Activated gamma-delta T cell (primary cell): Measurements from ENCODE around the gene METTL24.

Experiments used
- DNase-seq: peaks from one replicate; lab custom pipeline; 2025; lab: John Stamatoyannopoulos, UW

METTL24 gene

GRCh38 chr6:110334423-110335180 lies 23.5 kb downstream of the METTL24 start:
- DNase-seq, result no peak

GRCh38 chr6:110332281-110332680 lies 25.9 kb downstream of the METTL24 start:
- no peak for DNase-seq

- no peak for DNase-seq
Observed at GRCh38 chr6:110331816-110332215, 26.3 kb downstream of the METTL24 start.

GRCh38 chr6:110331390-110331789 lies 26.8 kb downstream of the METTL24 start:
- DNase-seq, result no peak

- no peak for DNase-seq
Observed at GRCh38 chr6:110329714-110330436, 28.3 kb downstream of the METTL24 start.

- no peak for DNase-seq
Observed at GRCh38 chr6:110329348-110329713, 28.8 kb downstream of the METTL24 start.

- no peak for DNase-seq
Observed at GRCh38 chr6:110328259-110328658, 29.9 kb downstream of the METTL24 start.

- no peak for DNase-seq
Observed at GRCh38 chr6:110327391-110327790, 30.8 kb downstream of the METTL24 start.

- DNase-seq, result no peak
Observed at GRCh38 chr6:110326609-110327008, 31.5 kb downstream of the METTL24 start.

GRCh38 chr6:110326057-110326456 lies 32.1 kb downstream of the METTL24 start:
- no peak for DNase-seq

GRCh38 chr6:110325197-110325596 lies 33.0 kb downstream of the METTL24 start:
- no peak for DNase-seq

GRCh38 chr6:110324548-110324947 lies 33.6 kb downstream of the METTL24 start:
- DNase-seq, result no peak

- DNase-seq, result no peak
Observed at GRCh38 chr6:110323258-110323657, 34.9 kb downstream of the METTL24 start.

GRCh38 chr6:110322874-110323242 lies 35.3 kb downstream of the METTL24 start:
- DNase-seq, result no peak

GRCh38 chr6:110322151-110322873 lies 35.8 kb downstream of the METTL24 start:
- DNase-seq, result no peak

- no peak for DNase-seq
Observed at GRCh38 chr6:110320307-110320706, 37.8 kb downstream of the METTL24 start.

- DNase-seq, result no peak
Observed at GRCh38 chr6:110319843-110320242, 38.3 kb downstream of the METTL24 start.

GRCh38 chr6:110319381-110319780 lies 38.8 kb downstream of the METTL24 start:
- DNase-seq, result no peak

GRCh38 chr6:110318971-110319370 lies 39.2 kb downstream of the METTL24 start:
- DNase-seq, result no peak

- no peak for DNase-seq
Observed at GRCh38 chr6:110317646-110318045, 40.5 kb downstream of the METTL24 start.

- no peak for DNase-seq
Observed at GRCh38 chr6:110317189-110317588, 41.0 kb downstream of the METTL24 start.

- DNase-seq, result no peak
Observed at GRCh38 chr6:110315869-110316398, 42.2 kb downstream of the METTL24 start.
